GM19025 (cell line): ENCODE results near the gene PTGDS.
A peak's percentile ranks its signal among the peaks of the same experiment; 100 is the strongest.

ENCODE experiments used
- ATAC-seq: cut with Tn5 transposase; IDR thresholded peaks from one replicate; pipeline ENCODE4 v1.9.1; 2021; ENCODE audit warnings: mild to moderate bottlenecking, low read depth, moderate library complexity; ENCODE audit not compliant: unreplicated experiment

PTGDS gene

GRCh38 chr9:136945333-136946227 lies 31.7 kb upstream of the PTGDS start:
- no peak for ATAC-seq

- no peak for ATAC-seq
Measured at GRCh38 chr9:136946228-136947027, 30.9 kb upstream of the PTGDS start.

GRCh38 chr9:136947028-136947891 lies 30.0 kb upstream of the PTGDS start:
- ATAC-seq: no peak

- ATAC-seq: no peak
Measured at GRCh38 chr9:136947955-136948510, 29.3 kb upstream of the PTGDS start.

- no peak for ATAC-seq
Measured at GRCh38 chr9:136949239-136949816, 28.0 kb upstream of the PTGDS start.

GRCh38 chr9:136949817-136950655 lies 27.3 kb upstream of the PTGDS start:
- peak; percentile 93 for ATAC-seq

- ATAC-seq: no peak
Measured at GRCh38 chr9:136950656-136951276, 26.5 kb upstream of the PTGDS start.

- no peak for ATAC-seq
Measured at GRCh38 chr9:136951541-136952320, 25.6 kb upstream of the PTGDS start, which contains the start of gene LCN12. Gene LCN12, plus strand, starts transcription at chr9:136952273. Its CDS starts 55 bp downstream, at chr9:136952328.

GRCh38 chr9:136952321-136952850 lies 24.9 kb upstream of the PTGDS start:
- ATAC-seq: no peak

- no peak for ATAC-seq
Measured at GRCh38 chr9:136952876-136953770, 24.2 kb upstream of the PTGDS start.

GRCh38 chr9:136953771-136954269 lies 23.5 kb upstream of the PTGDS start:
- no peak for ATAC-seq

- no peak for ATAC-seq
Measured at GRCh38 chr9:136954270-136955083, 22.8 kb upstream of the PTGDS start.

GRCh38 chr9:136955202-136955942 lies 21.9 kb upstream of the PTGDS start:
- no peak for ATAC-seq

- ATAC-seq: no peak
Measured at GRCh38 chr9:136955943-136956335, 21.4 kb upstream of the PTGDS start.

GRCh38 chr9:136956604-136957003 lies 20.7 kb upstream of the PTGDS start:
- ATAC-seq: no peak
